Mesenchymal stem cell (in vitro differentiated cells and primary cell): ENCODE measurements around the gene CAMK4.
A peak's percentile ranks its signal among the peaks of the same experiment; 100 is the strongest.

Experiments
- DNase-seq: peaks from one replicate; pipeline ENCODE4 v3.0.0-alpha.2; 2013
- H2AFZ ChIP-seq: one replicate; pipeline ENCODE4 v1.6.1; 2013; ENCODE audit warnings: low read depth, mild to moderate bottlenecking, control low read depth, inconsistent platforms, low read length, moderate library complexity
- H2AK5ac ChIP-seq: 2 replicates; pipeline ENCODE4 v1.6.1; 2013; ENCODE audit warnings: low read length, moderate library complexity, mild to moderate bottlenecking, inconsistent platforms; ENCODE audit not compliant: severe bottlenecking
- H2BK120ac ChIP-seq: one replicate; pipeline ENCODE4 v1.6.1; 2013; ENCODE audit warnings: low read depth, mild to moderate bottlenecking, inconsistent platforms, low read length, moderate library complexity
- H2BK12ac ChIP-seq, 2 experiments: one replicate each; pipeline ENCODE4 v1.6.1; 2013; ENCODE audit warnings: inconsistent platforms in 2 of 2, low read length in 2 of 2, mild to moderate bottlenecking in 2 of 2, moderate library complexity in 2 of 2, control low read depth in 1 of 2
- H2BK15ac ChIP-seq: one replicate; pipeline ENCODE4 v1.6.1; 2013; ENCODE audit warnings: mild to moderate bottlenecking, low read depth, inconsistent platforms; ENCODE audit not compliant: poor library complexity, severe bottlenecking
- H2BK5ac ChIP-seq: 2 replicates; pipeline ENCODE4 v1.6.1; 2013; ENCODE audit warnings: low read depth, mild to moderate bottlenecking, low read length, control low read depth, inconsistent platforms; ENCODE audit not compliant: poor library complexity, severe bottlenecking
- H3K14ac ChIP-seq, 2 experiments: one replicate each; pipeline ENCODE4 v1.6.1; 2013; ENCODE audit warnings: inconsistent platforms in 2 of 2, low read length in 2 of 2, control low read depth in 1 of 2, mild to moderate bottlenecking in 1 of 2, moderate library complexity in 1 of 2
- H3K18ac ChIP-seq, 2 experiments: one replicate each; pipeline ENCODE4 v1.6.1; 2013; ENCODE audit warnings: inconsistent platforms in 2 of 2, low read length in 2 of 2, control low read depth in 1 of 2, low read depth in 1 of 2, mild to moderate bottlenecking in 1 of 2
- H3K23ac ChIP-seq, 2 experiments: one replicate each; pipeline ENCODE4 v1.6.1; 2013; ENCODE audit warnings: inconsistent platforms in 2 of 2, low read length in 2 of 2, mild to moderate bottlenecking in 2 of 2, moderate library complexity in 2 of 2, control low read depth in 1 of 2
- H3K27ac ChIP-seq: 2 replicates; pipeline ENCODE4 v1.5.1; 2013; ENCODE audit warnings: mild to moderate bottlenecking, moderate library complexity, low read length, control low read depth, inconsistent platforms; ENCODE audit not compliant: poor library complexity, severe bottlenecking
- H3K27me3 ChIP-seq, 2 experiments: 2 replicates each; pipeline versions ENCODE4 v1.6.1 to v1.7.0; 2013; ENCODE audit warnings: low read length in 2 of 2, mild to moderate bottlenecking in 2 of 2, moderate library complexity in 2 of 2, control low read depth in 1 of 2, inconsistent platforms in 1 of 2; ENCODE audit not compliant: control insufficient read depth in 1 of 2, insufficient read depth in 1 of 2
- H3K36me3 ChIP-seq, 2 experiments: 2 replicates each; pipeline versions ENCODE4 v1.6.1 to v1.7.0; 2013; ENCODE audit warnings: low read length in 2 of 2, control low read depth in 1 of 2, inconsistent platforms in 1 of 2, low read depth in 1 of 2, mild to moderate bottlenecking in 1 of 2; ENCODE audit not compliant: insufficient read depth in 2 of 2, control insufficient read depth in 1 of 2
- H3K4ac ChIP-seq, 2 experiments: one replicate each; pipeline ENCODE4 v1.6.1; 2013; ENCODE audit warnings: inconsistent platforms in 2 of 2, low read length in 2 of 2, mild to moderate bottlenecking in 2 of 2, moderate library complexity in 2 of 2, control low read depth in 1 of 2, low read depth in 1 of 2
- H3K4me1 ChIP-seq: 2 replicates; pipeline ENCODE4 v1.6.1; 2013; ENCODE audit warnings: low read depth, low read length, control low read depth; ENCODE audit not compliant: control insufficient read depth, insufficient read depth
- H3K4me2 ChIP-seq: 2 replicates; pipeline ENCODE4 v1.6.1; 2013; ENCODE audit warnings: low read length, mild to moderate bottlenecking, inconsistent platforms; ENCODE audit not compliant: poor library complexity, severe bottlenecking
- H3K4me3 ChIP-seq, 2 experiments: 2 replicates each; pipeline versions ENCODE4 v1.5.1 to v1.7.0; 2013; ENCODE audit warnings: low read length in 2 of 2, mild to moderate bottlenecking in 2 of 2, control low read depth in 1 of 2, low read depth in 1 of 2; ENCODE audit not compliant: insufficient read depth in 1 of 2
- H3K79me1 ChIP-seq: replicated peaks from 2 replicates; pipeline ENCODE4 v1.6.1; 2013; ENCODE audit warnings: mild to moderate bottlenecking, control low read depth, low read length, inconsistent platforms; ENCODE audit not compliant: poor library complexity, severe bottlenecking
- H3K9ac ChIP-seq: 2 replicates; pipeline ENCODE4 v1.7.0; 2013; ENCODE audit warnings: mild to moderate bottlenecking, low read length, moderate library complexity
- H3K9me3 ChIP-seq: 2 replicates; pipeline ENCODE4 v1.7.0; 2013; ENCODE audit warnings: mild to moderate bottlenecking, low read length; ENCODE audit not compliant: control insufficient read depth
- H4K8ac ChIP-seq: one replicate; pipeline ENCODE4 v1.6.1; 2013; ENCODE audit warnings: inconsistent platforms, mild to moderate bottlenecking, low read length, moderate library complexity
- H4K91ac ChIP-seq: one replicate; pipeline ENCODE4 v1.6.1; 2013; ENCODE audit warnings: mild to moderate bottlenecking, low read length, inconsistent platforms
- WGBS: methylation state at CpG from one replicate; pipeline ENCODE4 v1.1.7; 2013; ENCODE audit warnings: mixed read lengths; 5-methylcytosine and 5-hydroxymethylcytosine counted together

The CAMK4 gene

DNA sequence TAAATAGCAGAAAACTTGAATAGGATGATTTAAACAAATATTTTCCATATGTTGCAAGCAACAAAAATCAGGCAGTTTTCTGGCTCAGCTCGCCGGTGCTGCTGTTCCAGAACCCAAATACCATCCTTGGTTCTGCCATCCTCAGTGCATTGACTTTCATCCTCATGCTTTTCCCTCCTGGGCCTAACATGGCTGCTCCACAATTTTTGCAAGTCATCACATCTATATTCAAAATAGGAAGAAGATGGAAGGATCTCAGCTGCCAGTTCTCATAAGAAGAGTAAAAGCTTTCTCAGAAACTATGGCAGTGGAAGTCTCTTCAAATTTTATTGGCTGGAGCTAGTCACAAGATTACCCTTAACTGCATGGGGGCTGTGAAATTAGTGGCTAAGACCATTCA is 151.5 kb downstream of the CAMK4 start:
- no peak overlapping the region for H3K14ac ChIP-seq
- H3K79me1 ChIP-seq: no peaks in the 10 kb centered on the region
- H3K4me2 ChIP-seq: no peak overlapping the region
- DNase-seq: no peak
- H3K18ac ChIP-seq: no peak overlapping the region
- no peak overlapping the region for H3K4ac ChIP-seq
- WGBS: 100% methylated on average over 2 of the region's 2 CpGs
- no peak overlapping the region for H2BK15ac ChIP-seq
- no peak overlapping the region for H2AK5ac ChIP-seq
- no peaks in the 10 kb centered on the region for H3K27me3 ChIP-seq
- H4K8ac ChIP-seq: no peak overlapping the region
- no peak overlapping the region for H2BK12ac ChIP-seq
- no peak overlapping the region for H2AFZ ChIP-seq
- H4K91ac ChIP-seq: no peak overlapping the region
- no peak overlapping the region for H3K9ac ChIP-seq
- no peaks in the 10 kb centered on the region for H3K4me1 ChIP-seq
- no peak overlapping the region for H3K27ac ChIP-seq
- H3K36me3 ChIP-seq: no peaks in the 10 kb centered on the region
- no peak overlapping the region for H3K4me3 ChIP-seq
- H2BK5ac ChIP-seq: no peak overlapping the region
- no peak overlapping the region for H3K23ac ChIP-seq
- no peak overlapping the region for H2BK120ac ChIP-seq
- H3K9me3 ChIP-seq: no peaks in the 10 kb centered on the region

DNA sequence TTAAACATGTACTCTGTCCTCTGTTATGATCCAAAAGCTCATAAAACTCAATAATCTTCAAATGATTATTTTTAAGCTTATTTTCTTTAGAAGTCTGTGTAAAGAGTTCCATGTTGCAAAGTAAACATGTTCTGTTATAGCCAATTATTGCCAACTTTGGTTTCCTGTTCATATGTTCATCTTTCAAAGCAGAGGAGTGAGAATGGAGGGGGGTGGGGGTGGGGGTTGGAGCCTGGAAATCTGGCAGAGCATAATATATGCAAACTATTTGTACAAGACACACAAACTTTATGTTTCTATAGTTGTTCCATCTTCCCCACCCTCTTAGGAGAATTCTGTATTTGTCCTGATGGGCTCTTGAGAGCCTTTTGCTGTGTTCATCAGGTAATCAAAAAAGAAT is 153.1 kb downstream of the CAMK4 start:
- Histone ChIP-seq H3K4me2 (no peak overlapping the region), H3K27ac (no peak overlapping the region), H2AFZ (no peak overlapping the region), H3K4me1 (no peaks in the 10 kb centered on the region), H2AK5ac (no peak overlapping the region), H3K27me3 (no peaks in the 10 kb centered on the region), H3K4ac (no peak overlapping the region), H4K91ac (no peak overlapping the region), H3K4me3 (no peak overlapping the region), H3K79me1 (no peaks in the 10 kb centered on the region), H3K23ac (no peak overlapping the region), H2BK120ac (no peak overlapping the region), H2BK12ac (no peak overlapping the region), H2BK15ac (no peak overlapping the region), H2BK5ac (no peak overlapping the region), H4K8ac (no peak overlapping the region), H3K18ac (no peak overlapping the region), H3K9ac (no peak overlapping the region), H3K36me3 (no peaks in the 10 kb centered on the region), H3K14ac (no peak overlapping the region), H3K9me3 (no peaks in the 10 kb centered on the region)
- no peak for DNase-seq

DNA sequence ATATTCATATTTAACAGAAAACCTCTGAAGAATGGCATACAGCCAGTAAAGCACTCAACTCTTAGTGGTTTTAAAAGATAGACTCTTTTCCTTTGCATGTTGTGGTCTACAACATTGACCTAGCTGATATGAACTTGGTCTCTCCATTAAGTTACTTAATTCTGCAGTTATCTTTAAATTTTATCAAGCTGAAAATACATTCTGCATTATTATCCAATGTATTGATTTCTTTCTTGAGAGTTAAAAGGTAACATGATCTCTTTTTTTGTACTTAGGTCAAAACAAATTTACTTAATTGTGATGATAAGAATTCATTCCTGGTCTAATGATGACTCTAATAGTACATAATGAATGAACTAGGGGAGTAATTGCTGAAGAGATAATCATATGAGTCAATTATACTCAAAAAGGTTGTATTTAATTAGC is 155.2 kb downstream of the CAMK4 start:
- no peak overlapping the region for H3K4me3 ChIP-seq
- no peak overlapping the region for H3K27ac ChIP-seq
- no peaks in the 10 kb centered on the region for H3K79me1 ChIP-seq
- no peak overlapping the region for H3K9ac ChIP-seq
- no peak overlapping the region for H2BK120ac ChIP-seq
- H2BK15ac ChIP-seq: no peak overlapping the region
- no peak overlapping the region for H3K4me2 ChIP-seq
- no peak overlapping the region for H3K14ac ChIP-seq
- no peak overlapping the region for H4K8ac ChIP-seq
- no peak overlapping the region for H2BK12ac ChIP-seq
- H2BK5ac ChIP-seq: no peak overlapping the region
- H4K91ac ChIP-seq: no peak overlapping the region
- no peak overlapping the region for H3K18ac ChIP-seq
- H3K27me3 ChIP-seq: no peaks in the 10 kb centered on the region
- no peaks in the 10 kb centered on the region for H3K9me3 ChIP-seq
- H3K4me1 ChIP-seq: no peaks in the 10 kb centered on the region
- no peak overlapping the region for H3K4ac ChIP-seq
- no peak for DNase-seq
- no peak overlapping the region for H2AFZ ChIP-seq
- H2AK5ac ChIP-seq: no peak overlapping the region
- no peak overlapping the region for H3K23ac ChIP-seq
- H3K36me3 ChIP-seq: no peaks in the 10 kb centered on the region

DNA sequence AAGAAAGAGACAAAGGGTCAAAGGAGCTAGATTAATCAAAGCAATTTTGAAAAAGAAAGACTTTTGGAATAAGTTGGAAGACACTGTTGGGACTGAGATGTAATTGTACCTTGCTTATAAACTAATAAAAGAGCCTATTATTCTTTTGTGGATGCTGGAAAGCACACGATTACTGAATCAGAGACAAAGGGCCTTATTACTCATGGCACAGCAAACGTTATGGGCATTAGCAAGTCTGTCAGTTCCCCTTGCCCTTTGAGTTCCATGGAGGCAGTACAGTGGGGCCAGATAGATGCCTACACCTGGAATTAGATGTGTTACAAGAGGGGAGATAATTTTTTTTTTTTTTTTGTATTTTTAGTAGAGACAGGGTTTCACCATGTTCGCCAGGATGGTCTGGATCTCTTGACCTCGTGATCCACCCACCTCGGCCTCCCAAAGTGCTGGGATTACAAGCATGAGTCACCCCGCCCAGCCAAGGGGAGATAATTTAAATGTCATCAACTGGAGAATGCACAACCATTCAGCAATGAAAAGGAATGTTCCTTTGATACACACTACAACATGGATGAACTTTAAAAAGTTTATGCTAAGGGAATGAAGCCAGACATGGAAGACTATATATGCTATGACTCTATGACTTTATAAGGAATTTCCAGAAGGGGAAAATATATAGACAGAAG is 159.2 kb downstream of the CAMK4 start:
- Histone ChIP-seq H4K8ac (no peak overlapping the region), H2BK5ac (no peak overlapping the region), H3K27ac (no peak overlapping the region), H3K4me3 (no peak overlapping the region), H3K4me2 (no peak overlapping the region), H3K4me1 (no peaks in the 10 kb centered on the region), H3K23ac (no peak overlapping the region), H2AK5ac (no peak overlapping the region), H3K79me1 (no peaks in the 10 kb centered on the region), H3K9me3 (no peaks in the 10 kb centered on the region), H3K9ac (no peak overlapping the region), H2BK120ac (no peak overlapping the region), H4K91ac (no peak overlapping the region), H3K14ac (no peak overlapping the region), H2BK15ac (no peak overlapping the region), H3K27me3 (no peaks in the 10 kb centered on the region), H2AFZ (no peak overlapping the region), H3K36me3 (no peaks in the 10 kb centered on the region), H2BK12ac (no peak overlapping the region), H3K18ac (no peak overlapping the region), H3K4ac (peak overlapping the region in 1 of 2 experiments; percentile 61)
- WGBS: 42% methylated on average over 6 of the region's 6 CpGs
- DNase-seq: peak; percentile 12
